HG03103 (cell line): Measurements from ENCODE around the gene TRAPPC11.

ENCODE experiments used
- ATAC-seq: cut with Tn5 transposase; IDR thresholded peaks from one replicate; pipeline ENCODE4 v1.9.1; 2021; ENCODE audit warnings: low read depth; ENCODE audit not compliant: unreplicated experiment

Gene TRAPPC11

GRCh38 chr4:183636923-183637322 lies 22.2 kb upstream of the TRAPPC11 start:
- no peak for ATAC-seq

- no peak for ATAC-seq
Measured at GRCh38 chr4:183637461-183637860, 21.6 kb upstream of the TRAPPC11 start.

DNA sequence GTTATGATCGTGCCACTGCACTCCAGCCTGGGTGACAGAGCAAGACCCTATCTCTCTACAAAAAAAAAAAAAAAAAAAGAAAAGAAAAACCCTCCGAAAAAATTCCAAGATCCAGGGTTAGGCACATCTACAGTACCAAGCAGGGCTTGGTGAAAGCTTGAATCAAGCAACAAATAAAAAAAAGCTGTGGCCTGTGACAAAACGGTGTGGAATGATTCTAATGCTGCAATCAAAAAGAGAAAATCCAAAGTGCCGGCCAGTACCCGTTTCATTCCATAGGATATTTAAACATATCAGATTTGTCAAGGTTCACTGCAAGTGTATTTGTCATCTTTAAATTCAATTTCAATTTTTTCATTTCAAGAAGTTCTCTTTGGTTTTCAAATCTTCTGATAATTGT lies 20.7 kb upstream of the TRAPPC11 start:
- no peak for ATAC-seq

GRCh38 chr4:183639291-183639690 lies 19.8 kb upstream of the TRAPPC11 start:
- no peak for ATAC-seq

DNA sequence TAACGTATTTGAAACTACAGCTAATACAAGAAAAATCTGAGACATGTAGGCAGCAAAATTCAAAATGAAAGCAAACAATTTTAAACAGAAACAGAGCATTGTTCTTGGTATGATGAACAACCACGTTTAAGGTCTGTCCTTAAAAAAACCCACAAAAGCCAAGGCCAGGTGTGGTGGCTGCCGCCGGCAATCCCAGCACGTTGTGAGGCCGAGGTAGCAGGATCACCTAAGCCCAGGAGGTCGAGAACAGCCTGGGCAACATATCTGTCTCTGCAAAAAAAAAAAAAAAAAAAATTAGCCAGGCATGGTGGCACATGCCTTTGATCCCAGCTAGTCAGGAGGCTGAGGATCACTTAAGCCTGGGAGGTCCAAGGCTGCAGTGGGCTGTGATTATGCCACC lies 13.8 kb upstream of the TRAPPC11 start:
- ATAC-seq, result no peak

DNA sequence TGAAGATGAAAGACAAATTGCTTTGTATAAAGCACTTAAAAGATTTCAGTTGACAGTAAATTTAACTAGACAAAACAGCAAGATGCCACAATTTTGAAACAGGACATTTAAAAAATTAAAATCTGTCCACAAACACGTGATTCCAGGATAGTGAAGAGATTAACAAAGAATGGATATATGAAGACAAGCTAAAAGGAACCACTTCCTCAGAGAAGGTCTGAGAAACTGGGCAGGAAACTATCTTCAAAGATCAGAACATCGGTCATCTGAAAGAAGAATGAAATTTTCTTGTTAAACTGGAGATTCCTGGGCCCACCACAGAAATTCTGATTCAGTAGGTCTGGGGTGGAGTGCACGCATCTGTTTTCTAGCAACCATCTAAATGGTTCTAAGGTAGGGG lies 1.5 kb upstream of the TRAPPC11 start:
- ATAC-seq, result no peak

DNA sequence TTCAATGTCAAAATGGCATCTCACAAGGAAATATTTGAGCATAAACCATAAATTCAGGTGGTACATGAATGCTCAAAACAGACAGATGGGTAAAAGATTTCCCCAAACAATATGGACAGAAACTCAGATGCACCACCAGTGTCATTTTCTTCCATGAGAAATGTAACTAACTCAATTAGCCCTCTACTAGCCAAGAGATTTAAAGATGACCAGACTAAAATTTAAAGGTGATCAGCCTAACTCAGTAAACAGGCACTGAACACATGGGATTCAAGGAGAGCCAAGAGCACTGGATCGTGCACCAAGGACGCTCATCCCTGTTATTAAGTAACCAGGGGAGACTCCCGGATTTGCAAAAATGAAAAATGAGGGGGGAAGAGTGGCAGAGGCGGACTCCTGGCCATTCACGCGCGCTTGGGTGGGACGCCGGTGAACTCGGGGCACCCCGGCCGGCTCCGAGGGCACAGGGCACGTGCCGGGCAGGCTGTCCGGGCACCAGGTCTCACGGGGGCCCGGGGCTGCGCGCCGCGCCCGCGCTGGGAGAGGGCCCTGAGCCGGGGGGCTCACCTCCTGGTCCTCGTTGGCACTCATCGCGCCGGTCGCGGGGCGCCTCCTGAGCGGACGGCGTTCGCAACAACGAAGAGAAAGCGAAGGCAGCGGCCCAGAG lies 598 bp upstream of the TRAPPC11 start:
- ATAC-seq, result no peak

DNA sequence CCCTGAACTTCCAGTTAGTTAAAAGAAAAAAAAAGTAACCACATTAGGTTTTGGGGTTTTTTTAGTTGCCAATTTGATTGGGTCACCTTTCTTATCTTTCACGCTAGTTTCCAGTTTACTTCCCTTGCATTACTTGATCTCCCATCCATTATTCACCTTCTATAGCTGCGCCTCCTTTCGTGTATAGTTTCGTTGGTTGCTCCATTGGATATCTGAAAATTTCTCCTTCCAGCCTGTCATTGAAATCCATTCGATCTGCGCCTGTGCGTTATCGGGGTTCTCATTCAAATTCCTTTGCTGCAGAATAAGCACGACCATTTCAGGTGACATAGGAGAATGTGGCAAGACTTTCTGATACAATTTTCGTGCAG lies 764 bp downstream of the TRAPPC11 start:
- ATAC-seq, result no peak

DNA sequence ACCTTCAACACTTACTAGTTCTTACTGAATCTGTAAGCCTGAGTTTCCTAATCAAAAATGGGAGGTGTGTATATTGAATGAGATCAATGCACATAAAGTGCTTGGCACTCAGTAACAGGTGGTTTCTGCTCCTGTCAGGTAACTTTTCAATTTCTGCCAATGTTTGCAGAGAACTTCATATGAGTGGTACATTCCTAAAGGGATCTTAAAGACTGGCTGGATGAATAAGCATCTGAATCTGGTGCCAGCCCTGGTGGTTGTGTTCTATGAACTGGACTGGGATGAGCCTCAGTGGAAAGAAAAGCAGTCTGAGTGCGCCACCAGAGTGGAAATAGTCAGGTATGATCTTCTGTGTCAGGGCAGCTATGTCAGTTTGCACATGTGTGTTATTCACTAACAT lies 7.0 kb downstream of the TRAPPC11 start:
- no peak for ATAC-seq

GRCh38 chr4:183670251-183670650 lies 11.2 kb downstream of the TRAPPC11 start:
- ATAC-seq, result no peak

DNA sequence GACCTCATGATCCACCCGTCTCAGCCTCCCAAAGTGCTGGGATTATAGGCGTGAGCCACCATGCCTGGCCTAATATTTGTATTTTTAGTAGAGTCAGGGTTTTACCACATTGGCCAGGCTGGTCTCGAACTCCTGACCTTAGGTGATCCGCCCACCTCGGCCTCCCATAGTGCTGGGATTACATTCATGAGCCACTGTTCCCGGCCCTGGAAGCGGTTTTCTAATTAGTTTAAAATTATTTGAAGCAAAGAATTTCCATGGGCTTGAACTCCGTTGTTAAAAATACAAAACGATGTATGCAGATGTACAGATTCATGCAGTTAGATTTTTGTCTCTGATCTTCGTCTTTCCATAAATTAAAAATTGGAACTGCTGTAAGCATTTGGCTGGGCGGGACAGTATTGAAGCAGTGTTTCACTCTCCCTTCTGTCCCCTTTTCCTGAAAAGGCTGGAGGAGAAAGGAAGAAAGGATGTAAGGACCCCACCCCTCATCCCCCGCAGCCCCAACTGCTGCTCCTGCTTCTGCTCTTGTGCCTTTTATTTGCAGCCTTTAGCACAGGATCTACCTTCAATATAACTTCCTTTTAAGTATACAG lies 12.0 kb downstream of the TRAPPC11 start:
- no peak for ATAC-seq

GRCh38 chr4:183674153-183674552 lies 15.1 kb downstream of the TRAPPC11 start:
- no peak for ATAC-seq

DNA sequence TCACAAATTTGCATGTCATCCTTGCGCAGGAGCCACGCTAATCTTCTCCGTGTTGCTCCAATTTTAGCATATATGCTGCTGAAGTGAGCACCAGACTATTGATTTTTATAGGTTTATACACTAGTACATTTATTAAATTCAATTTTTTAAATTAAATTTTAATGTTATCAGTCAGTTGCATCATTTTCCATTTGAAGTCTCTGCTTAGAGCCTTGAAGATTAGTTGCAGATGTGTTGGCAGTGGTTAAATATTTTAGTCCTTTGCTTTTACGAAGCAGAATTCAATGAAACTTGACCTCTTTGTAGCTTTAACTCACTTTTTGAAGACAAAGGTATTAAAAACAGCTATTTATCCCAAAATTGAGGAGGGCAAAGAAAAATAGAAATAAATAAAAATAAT lies 16.5 kb downstream of the TRAPPC11 start:
- ATAC-seq, result no peak

GRCh38 chr4:183681119-183681518 lies 22.0 kb downstream of the TRAPPC11 start:
- no peak for ATAC-seq

GRCh38 chr4:183686461-183686860 lies 27.4 kb downstream of the TRAPPC11 start:
- ATAC-seq, result no peak

DNA sequence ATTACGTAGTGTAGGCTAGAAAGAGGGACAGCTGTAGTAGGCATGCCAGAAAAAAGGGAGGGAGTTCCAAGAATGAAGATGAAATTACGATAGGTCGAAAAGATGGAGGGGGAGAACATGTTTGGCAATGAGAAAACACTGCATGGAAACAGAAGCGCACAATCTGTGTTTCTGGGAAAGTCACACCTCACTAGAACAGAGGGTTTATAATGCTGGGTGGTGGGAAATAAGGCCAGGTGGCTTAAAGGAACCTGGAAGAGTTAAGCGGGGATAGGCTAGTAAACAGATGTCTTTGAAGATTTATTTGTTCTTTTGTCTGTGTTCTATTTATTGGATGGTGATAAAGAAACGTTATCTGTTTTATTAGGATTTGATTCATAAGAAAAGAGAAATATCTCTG lies 29.1 kb downstream of the TRAPPC11 start:
- ATAC-seq, result no peak

DNA sequence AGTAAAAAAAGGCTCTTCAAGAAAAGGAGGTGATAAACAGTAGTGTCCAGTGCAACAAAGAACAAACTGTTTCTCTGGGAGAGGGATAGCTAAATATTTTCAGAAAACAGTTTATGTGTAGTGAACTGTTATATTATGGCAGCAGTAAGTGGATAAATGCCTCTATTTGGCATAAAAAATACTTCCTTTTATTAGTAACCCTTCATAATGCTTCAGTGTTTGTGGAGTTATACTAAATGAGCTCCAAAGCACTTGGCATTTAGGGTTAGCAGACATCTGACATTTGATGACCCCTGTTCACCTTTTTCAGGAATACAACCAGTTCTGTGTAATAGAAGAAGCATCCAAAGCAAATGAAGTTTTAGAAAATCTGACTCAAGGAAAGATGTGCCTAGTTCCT lies 31.9 kb downstream of the TRAPPC11 start:
- no peak for ATAC-seq

DNA sequence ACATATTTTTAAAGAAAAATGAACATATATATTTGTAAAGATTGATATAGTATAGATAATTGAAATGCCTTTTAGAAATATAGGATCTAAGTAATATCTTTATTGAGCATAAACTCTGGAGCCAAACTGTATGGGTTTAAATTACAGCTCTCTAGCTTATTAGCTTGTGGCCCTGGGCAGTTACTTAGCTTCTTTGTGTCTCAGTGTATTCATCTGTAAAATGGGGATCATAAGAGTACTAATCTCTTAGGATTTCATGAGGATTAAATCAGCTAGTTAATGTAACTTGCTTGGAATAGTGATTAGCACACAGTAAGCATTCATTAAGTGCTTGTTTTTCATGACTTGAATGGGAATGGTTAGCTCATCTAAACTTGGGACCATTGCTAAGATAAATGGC lies 32.8 kb downstream of the TRAPPC11 start:
- ATAC-seq, result no peak

DNA sequence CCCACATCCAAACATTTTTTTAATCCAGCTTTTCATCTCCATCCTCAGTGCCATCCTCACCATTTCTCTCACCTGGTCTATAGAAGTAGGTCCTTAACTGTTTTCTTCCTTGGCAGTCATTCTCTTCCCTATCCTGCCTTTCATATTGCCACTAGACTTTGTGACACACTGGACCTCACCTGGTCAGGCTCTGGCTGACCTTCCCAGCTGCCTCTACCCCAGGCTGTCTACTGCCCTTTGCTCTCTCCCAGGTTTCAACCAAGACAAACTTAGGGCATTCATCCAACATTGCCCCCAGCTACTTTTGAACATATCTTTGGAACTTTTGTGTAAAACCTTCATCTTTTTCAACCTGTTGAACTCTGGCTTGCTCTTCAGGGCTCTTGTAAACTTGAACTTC lies 39.8 kb downstream of the TRAPPC11 start:
- ATAC-seq, result no peak

DNA sequence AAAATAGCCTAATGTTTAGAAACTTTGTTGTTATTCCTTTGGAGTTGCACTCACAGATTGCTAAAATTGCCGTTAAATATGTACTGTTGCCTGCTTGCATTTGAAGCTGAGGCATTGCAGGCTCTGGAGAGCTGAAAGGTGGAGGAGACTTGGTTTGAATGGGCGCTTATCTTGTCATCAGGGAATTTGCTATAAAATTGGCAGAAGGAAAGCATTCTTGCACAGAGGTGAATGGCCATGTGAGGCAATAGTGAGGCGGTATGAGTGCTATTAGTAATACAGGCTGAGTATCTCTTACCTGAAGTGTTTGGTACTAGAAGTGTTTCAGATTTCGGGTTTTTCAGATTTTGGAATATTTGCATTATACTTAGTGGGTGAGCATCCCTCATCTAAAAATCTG lies 41.3 kb downstream of the TRAPPC11 start:
- ATAC-seq, result no peak

- no peak for ATAC-seq
Measured at GRCh38 chr4:183702492-183702891, 43.4 kb downstream of the TRAPPC11 start.

DNA sequence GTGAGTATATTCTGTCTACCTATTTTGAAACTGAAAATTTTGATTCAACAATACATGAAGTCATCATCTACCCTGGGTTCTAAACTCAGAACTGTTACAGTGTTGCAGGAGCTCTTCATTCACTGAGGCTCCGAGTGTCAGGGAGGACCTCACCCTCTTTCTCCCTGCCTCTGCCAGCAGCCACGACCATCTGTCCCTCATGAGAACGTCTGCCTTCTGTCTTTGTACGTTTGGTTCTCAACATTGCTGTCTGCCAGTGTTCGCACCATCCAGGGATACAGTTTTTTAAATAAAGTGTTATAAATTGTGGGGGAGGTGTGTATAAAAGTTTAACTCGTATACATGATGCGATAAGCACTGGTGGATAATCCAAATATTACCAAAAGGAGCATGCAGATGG lies 55.5 kb downstream of the TRAPPC11 start:
- no peak for ATAC-seq

DNA sequence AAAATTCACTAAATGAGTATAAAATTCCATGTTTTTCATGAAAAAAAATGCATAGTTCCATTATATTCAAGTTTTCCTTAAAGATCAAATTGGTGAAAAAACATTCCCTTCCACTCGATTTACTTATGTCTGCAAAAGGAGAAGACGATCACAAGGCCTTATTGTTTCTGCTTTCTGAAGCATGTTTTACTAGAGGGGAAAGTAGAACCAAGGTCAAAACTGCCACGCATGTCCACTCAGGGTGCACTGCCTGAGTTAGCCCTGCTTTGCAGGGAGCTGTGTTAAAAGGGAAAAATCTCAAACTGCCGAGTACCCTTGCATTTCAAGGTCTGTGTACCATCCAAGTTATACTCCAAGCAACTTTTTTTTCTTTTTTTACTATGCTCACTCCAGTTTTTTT lies 57.2 kb downstream of the TRAPPC11 start:
- ATAC-seq, result no peak
